Gastrocnemius medialis (tissue), 4 donors: ENCODE results near the gene ACVRL1.

Source experiments
- POLR2A ChIP-seq, 2 donors: fragments of 450-650 bp; IDR thresholded peaks; one replicate each; pipeline ENCODE4 v1.6.1; 2017; ENCODE audit warnings: antibody characterized with exemption in 2 of 2, mild to moderate bottlenecking in 2 of 2, moderate library complexity in 2 of 2
- TF ChIP-seq, protein P1 (sequence below), 5 experiments: fragments of 450-650 bp in 3 of 5; fragments of 200-600 bp in 2 of 5; sonication (generic) in 2 of 5; IDR thresholded peaks in 4 of 5; conservative IDR thresholded peaks in 1 of 5; 1 replicate in 4 of 5; 2 replicates in 1 of 5; pipeline ENCODE4 v1.5.1; 2016 to 2019; ENCODE audit warnings: antibody characterized with exemption in 5 of 5, mild to moderate bottlenecking in 3 of 5, moderate library complexity in 3 of 5

DNA sequence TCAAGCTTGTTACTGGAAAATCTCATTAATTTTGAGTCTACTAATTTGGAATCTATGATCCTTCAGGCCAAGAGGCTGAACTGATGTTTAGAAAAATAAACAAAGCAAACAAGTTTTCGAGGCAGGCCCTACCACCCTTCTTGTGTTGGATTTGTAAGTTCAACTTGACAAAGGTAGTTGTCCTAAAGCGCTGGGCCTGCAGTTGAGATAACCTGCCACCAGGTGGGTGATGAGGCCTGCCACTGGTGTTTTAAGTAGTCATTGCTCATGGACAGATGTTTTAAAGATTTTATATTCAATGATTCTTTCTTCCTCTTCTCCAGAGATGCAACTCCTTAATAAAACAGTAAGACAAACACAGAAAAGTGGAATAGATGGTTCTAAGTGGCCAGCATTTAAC, 19.4 kb downstream of the ACVRL1 start:
- no peak for TF ChIP-seq POLR2A (IDR thresholded peaks at IDR 0.05)
- TF ChIP-seq, protein P1, sequence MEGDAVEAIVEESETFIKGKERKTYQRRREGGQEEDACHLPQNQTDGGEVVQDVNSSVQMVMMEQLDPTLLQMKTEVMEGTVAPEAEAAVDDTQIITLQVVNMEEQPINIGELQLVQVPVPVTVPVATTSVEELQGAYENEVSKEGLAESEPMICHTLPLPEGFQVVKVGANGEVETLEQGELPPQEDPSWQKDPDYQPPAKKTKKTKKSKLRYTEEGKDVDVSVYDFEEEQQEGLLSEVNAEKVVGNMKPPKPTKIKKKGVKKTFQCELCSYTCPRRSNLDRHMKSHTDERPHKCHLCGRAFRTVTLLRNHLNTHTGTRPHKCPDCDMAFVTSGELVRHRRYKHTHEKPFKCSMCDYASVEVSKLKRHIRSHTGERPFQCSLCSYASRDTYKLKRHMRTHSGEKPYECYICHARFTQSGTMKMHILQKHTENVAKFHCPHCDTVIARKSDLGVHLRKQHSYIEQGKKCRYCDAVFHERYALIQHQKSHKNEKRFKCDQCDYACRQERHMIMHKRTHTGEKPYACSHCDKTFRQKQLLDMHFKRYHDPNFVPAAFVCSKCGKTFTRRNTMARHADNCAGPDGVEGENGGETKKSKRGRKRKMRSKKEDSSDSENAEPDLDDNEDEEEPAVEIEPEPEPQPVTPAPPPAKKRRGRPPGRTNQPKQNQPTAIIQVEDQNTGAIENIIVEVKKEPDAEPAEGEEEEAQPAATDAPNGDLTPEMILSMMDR (IDR thresholded peaks at IDR 0.05 in 4 of 5, conservative IDR thresholded peaks at IDR 0.05 in 1 of 5): peak in 2 of 5 experiments; percentile 29 to 42
